Endothelial cell (in vitro differentiated cells): Measurements from ENCODE around the gene MAN1A1. TPM values are rescaled to one million over a fixed set of nuclear protein-coding genes. Genes with fewer than 3 reads are reported as not detected.

Source experiments
- DNase-seq: peaks from one replicate; pipeline ENCODE4 v3.0.0; 2021; ENCODE audit warnings: low spot score
- H3K27ac Mint-ChIP-seq: one replicate; pipeline ENCODE4 v1.8.0; 2021; ENCODE audit warnings: mixed read lengths, inconsistent platforms; ENCODE audit not compliant: unreplicated experiment
- H3K27me3 Mint-ChIP-seq: one replicate; pipeline ENCODE4 v1.8.0; 2021; ENCODE audit warnings: mild to moderate bottlenecking, moderate library complexity, mixed read lengths, inconsistent platforms; ENCODE audit not compliant: unreplicated experiment
- H3K36me3 Mint-ChIP-seq: one replicate; pipeline ENCODE4 v1.8.0; 2021; ENCODE audit warnings: mild to moderate bottlenecking, low read depth, mixed read lengths, inconsistent platforms; ENCODE audit not compliant: unreplicated experiment
- H3K4me1 Mint-ChIP-seq: one replicate; pipeline ENCODE4 v1.8.0; 2021; ENCODE audit warnings: mild to moderate bottlenecking, mixed read lengths, inconsistent platforms; ENCODE audit not compliant: unreplicated experiment
- H3K4me3 Mint-ChIP-seq: one replicate; pipeline ENCODE4 v1.8.0; 2021; ENCODE audit warnings: mild to moderate bottlenecking, mixed read lengths, inconsistent platforms; ENCODE audit not compliant: unreplicated experiment
- H3K9me3 Mint-ChIP-seq: one replicate; pipeline ENCODE4 v1.8.0; 2021; ENCODE audit warnings: mixed read lengths, inconsistent platforms; ENCODE audit not compliant: unreplicated experiment
- CTCF ChIP-seq: fragments of 200-600 bp; sonication (generic); IDR thresholded peaks from one replicate; pipeline ENCODE4 v1.5.0; 2021; ENCODE audit warnings: antibody characterized with exemption; ENCODE audit not compliant: unreplicated experiment
- total RNA-seq: library from RNA; stranded (reverse); fragmentation: NEBNext Ultra II Directional; extraction: Animal tissue kit (Norgen Biotek cat#: 25700); gene quantifications from one replicate; pipeline ENCODE4 v1.2.1, GENCODE V29; 2021; ENCODE audit not compliant: unreplicated experiment

The MAN1A1 gene
- total RNA-seq, 1 donor from 2014 or later, result 34.4 TPM

GRCh38 chr6:119163006-119163405, 186.6 kb downstream of the MAN1A1 start:
- no peaks in the 10 kb centered on the region for H3K9me3 Mint-ChIP-seq
- no peak for TF ChIP-seq CTCF
- no peak overlapping the region for H3K27ac Mint-ChIP-seq
- H3K4me1 Mint-ChIP-seq, result peaks cover 23% of the 10 kb centered on the region
- H3K27me3 Mint-ChIP-seq, result peaks cover 2% of the 10 kb centered on the region
- peaks cover 4% of the 10 kb centered on the region for H3K36me3 Mint-ChIP-seq
- DNase-seq, result no peak
- no peak overlapping the region for H3K4me3 Mint-ChIP-seq

- Mint-ChIP-seq H3K4me1 (peaks cover 23% of the 10 kb centered on the region), H3K27me3 (peaks cover 5% of the 10 kb centered on the region), H3K9me3 (no peaks in the 10 kb centered on the region), H3K4me3 (no peak overlapping the region), H3K27ac (no peak overlapping the region), H3K36me3 (peaks cover 4% of the 10 kb centered on the region)
- DNase-seq, result no peak
- no peak for TF ChIP-seq CTCF
Observed at GRCh38 chr6:119162134-119162775, 187.3 kb downstream of the MAN1A1 start.

GRCh38 chr6:119161438-119161837, 188.1 kb downstream of the MAN1A1 start:
- Mint-ChIP-seq H3K9me3 (no peaks in the 10 kb centered on the region), H3K4me3 (no peak overlapping the region), H3K27ac (no peak overlapping the region), H3K4me1 (peaks cover 19% of the 10 kb centered on the region), H3K36me3 (peaks cover 4% of the 10 kb centered on the region), H3K27me3 (peaks cover 5% of the 10 kb centered on the region)
- no peak for DNase-seq
- TF ChIP-seq CTCF, result no peak

DNA sequence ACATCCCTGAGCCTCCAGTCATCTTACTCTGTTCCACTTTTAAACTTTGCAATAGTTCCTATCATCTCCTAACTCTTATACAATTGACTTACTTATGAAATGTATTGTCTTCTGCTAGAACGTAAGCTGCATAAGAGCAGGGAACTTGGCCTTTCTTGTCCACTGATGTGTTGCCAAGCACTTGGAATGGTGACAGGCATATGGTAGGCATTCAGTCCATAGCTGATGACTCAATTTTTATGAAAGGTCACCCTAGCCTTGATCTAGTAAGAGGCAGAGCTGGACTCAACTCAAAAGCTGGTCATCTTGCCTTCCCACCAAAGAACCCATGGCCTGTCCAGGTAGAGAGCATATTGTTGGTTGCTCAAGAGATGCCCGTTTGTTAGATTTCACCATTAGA, 188.7 kb downstream of the MAN1A1 start:
- Mint-ChIP-seq H3K9me3 (no peaks in the 10 kb centered on the region), H3K27me3 (peaks cover 5% of the 10 kb centered on the region), H3K27ac (no peak overlapping the region), H3K4me3 (no peak overlapping the region), H3K36me3 (peaks cover 4% of the 10 kb centered on the region), H3K4me1 (peaks cover 17% of the 10 kb centered on the region)
- TF ChIP-seq CTCF, result no peak
- DNase-seq, result no peak

DNA sequence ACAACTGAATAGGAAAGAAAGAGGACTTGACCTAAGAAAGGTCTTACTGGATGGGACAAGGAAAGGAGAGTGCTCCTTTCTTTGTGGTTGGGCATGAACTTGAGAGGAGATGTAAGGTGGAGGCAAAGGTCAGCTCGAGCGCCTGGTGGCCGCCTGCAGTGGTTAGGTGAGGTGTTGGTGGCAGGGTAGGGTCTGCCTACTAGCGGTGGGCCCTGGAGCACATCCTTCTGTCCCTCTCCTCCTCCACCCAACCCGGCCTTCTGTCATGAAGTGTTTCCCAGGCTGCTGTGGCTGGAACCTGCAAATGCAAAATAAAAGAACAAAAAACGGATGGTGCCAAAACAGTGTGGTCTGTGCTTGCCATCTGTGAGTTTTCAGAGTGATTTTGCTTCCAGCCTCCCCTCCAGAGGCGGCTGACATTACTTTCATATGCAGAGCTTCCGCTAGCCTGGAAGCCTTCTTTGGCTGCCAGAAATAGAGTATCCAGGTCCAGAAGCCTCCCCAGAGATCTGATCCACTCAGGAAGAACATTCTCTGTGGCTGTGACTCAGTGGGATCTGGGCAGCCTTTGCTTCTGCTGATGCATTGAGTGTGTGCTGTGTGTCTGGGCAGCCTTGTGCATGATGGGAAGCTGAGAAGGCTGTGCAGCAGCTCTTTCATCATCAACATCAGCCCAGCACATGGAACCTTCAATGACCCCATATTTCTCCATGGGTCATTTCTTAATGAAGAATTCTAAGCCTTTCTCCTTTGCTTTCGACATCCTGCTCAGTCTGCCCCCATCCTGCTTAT, 191.3 kb downstream of the MAN1A1 start:
- no peak for TF ChIP-seq CTCF
- peaks cover 4% of the 10 kb centered on the region for H3K36me3 Mint-ChIP-seq
- peaks cover 19% of the 10 kb centered on the region for H3K4me1 Mint-ChIP-seq
- DNase-seq, result no peak
- H3K27me3 Mint-ChIP-seq, result peaks cover 5% of the 10 kb centered on the region
- no peak overlapping the region for H3K27ac Mint-ChIP-seq
- no peaks in the 10 kb centered on the region for H3K9me3 Mint-ChIP-seq
- no peak overlapping the region for H3K4me3 Mint-ChIP-seq
